Smooth muscle cell of the brain vasculature (primary cell): ENCODE measurements around the gene ANAPC2.
A peak's percentile ranks its signal among the peaks of the same experiment; 100 is the strongest.

Experiments used
- DNase-seq: peaks from one replicate; pipeline ENCODE4 v3.0.0-alpha.2; 2012; ENCODE audit warnings: low read depth, low spot score

The ANAPC2 gene

GRCh38 chr9:137227054-137227852, 38.9 kb upstream of the ANAPC2 start, which contains the start of gene RNF224:
Gene RNF224, plus strand, starts transcription at chr9:137227502. Its CDS starts 834 bp downstream, at chr9:137228336.
- no peak for DNase-seq

GRCh38 chr9:137226338-137227053, 38.1 kb upstream of the ANAPC2 start:
- DNase-seq, result no peak

DNA sequence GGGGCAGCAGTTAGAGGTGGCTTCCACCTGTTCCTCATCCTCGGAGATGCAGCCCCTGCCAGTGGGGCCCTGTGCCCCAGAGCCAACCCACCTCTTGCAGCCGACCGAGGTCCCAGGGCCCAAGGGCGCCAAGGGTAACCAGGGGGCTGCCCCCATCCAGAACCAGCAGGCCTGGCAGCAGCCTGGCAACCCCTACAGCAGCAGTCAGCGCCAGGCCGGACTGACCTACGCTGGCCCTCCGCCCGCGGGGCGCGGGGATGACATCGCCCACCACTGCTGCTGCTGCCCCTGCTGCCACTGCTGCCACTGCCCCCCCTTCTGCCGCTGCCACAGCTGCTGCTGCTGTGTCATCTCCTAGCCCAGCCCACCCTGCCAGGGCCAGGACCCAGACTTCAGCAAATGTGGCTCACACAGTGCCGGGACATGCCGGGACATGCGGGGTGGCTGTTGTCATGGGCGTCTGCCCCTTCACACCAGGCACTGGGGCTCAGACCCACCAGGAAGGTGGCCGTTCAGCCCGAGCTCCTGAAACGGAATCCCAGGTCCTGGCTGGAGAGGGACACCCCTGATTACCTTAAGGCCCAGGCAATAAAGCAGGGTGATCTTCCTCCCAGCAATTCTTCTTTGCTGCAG, 37.5 kb upstream of the ANAPC2 start:
- DNase-seq, result no peak

DNA sequence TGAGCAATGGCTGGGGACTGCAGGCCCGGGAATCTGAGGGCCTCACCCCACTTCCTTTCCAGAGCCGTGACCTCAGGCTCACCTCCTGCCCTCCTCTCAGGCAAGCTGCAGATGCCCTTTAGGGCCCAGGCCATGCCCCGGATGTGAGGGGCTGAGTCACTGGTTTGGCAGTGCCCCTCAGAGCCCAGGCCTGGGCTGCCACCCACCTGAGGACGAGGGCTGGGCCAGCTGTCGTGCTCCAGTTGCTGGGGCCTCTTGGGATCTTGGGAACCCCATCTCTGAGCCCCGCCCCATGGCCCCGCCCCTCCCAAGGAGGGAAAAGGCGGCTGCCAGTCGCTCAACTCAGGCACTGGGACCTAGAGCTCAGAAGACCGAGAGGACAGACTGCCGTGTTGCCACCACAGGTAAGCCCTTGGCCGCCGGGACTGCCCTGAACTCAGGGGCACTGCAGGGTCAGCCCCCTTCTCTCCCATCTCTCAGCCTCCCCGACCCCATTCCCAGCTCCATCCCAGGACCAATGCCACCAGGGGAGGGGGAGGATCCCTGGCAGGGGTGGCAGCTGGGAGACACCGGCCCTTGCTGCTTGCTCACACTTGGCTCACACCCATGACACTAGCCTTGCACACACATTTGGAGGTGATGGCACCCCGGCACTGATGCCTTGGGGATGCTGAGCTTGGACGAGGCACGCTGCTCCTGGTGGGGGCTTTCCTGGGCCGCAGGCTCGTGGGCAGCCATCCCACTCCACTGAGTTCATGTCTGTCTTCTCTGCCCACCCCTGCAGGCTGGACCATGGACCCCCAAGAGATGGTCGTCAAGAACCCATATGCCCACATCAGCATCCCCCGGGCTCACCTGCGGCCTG, 36.7 kb upstream of the ANAPC2 start, which contains the start of gene CYSRT1:
CYSRT1 (plus strand) TSS at position 345 of the 865 bp plus-strand sequence; CDS start at position 793, 448 bp downstream.
- DNase-seq, result no peak

- peak; percentile 95 for DNase-seq
Measured at GRCh38 chr9:137223078-137223970, 35.0 kb upstream of the ANAPC2 start.

- no peak for DNase-seq
Measured at GRCh38 chr9:137222190-137223077, 34.1 kb upstream of the ANAPC2 start, which contains the start of gene RNF208. Gene RNF208, minus strand, starts transcription at chr9:137222240. Its CDS starts 1,028 bp downstream, at chr9:137221212.

GRCh38 chr9:137221506-137222111, 33.2 kb upstream of the ANAPC2 start:
- no peak for DNase-seq

GRCh38 chr9:137221095-137221505, 32.7 kb upstream of the ANAPC2 start:
- DNase-seq, result no peak

DNA sequence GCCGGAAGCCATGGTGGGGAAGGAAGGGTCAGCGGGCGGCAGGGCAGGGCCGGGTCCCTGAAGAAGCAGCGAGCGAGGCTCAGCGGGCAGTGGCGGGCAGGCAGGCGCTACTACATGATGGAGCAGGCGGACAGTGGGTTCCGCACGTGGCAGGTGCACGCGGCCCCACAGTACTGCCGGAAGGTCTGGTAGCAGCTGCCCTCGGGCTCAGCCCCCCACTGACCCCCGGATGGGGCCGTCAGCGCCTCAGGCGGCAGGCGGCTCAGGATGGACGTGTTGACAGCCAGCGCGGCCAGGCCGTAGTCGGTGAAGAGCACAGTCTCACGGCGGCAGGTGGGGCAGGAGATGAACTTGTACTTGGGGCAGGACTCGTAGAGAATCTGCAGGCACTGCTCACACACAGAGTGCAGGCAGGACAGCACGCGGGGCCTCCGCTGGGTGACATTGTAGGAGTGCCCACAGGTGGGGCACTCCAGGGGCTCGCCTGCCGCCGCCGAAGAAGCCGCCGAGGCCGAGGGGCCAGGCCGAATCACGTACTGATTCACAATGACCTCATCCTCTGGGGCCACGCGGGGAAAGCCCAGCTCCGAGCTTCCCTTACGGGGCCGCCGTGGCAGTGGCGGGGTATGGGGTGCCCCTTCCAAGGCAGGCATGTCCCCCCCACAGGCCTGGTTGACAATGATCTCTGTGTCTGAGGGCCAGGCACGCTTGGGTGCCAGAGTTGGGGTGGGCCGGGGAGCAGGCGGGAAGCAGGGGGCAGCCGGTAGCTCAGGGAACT, 32.1 kb upstream of the ANAPC2 start:
- DNase-seq, result no peak

- no peak for DNase-seq
Measured at GRCh38 chr9:137219757-137220316, 31.5 kb upstream of the ANAPC2 start.

- no peak for DNase-seq
Measured at GRCh38 chr9:137218754-137219271, 30.5 kb upstream of the ANAPC2 start.

DNA sequence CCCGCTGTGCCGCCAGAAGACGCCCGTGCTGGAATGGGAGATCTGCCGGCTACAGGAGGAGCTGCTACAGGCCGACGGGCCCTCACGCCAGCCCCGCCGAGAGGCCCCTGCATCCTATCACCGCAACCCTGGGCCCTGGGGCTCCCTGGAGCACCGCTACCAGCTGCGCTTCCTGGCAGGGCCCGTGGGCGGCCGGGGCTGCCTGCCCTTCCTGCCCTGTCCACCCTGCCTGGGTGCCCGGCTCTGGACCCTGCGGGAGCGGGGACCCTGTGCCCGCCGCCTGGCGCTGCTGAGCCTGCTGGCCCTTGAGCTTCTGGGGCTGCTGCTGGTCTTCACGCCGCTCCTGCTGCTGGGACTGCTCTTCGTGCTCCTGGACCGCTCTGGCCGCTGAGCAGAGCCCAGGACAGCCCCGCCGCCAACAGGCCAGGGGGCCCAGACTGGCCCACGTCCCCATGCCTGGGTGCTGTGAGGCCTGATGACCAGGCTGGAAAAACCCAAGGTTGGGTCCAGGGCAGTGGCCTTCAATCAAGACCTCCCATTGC, 29.9 kb upstream of the ANAPC2 start:
- DNase-seq, result no peak

DNA sequence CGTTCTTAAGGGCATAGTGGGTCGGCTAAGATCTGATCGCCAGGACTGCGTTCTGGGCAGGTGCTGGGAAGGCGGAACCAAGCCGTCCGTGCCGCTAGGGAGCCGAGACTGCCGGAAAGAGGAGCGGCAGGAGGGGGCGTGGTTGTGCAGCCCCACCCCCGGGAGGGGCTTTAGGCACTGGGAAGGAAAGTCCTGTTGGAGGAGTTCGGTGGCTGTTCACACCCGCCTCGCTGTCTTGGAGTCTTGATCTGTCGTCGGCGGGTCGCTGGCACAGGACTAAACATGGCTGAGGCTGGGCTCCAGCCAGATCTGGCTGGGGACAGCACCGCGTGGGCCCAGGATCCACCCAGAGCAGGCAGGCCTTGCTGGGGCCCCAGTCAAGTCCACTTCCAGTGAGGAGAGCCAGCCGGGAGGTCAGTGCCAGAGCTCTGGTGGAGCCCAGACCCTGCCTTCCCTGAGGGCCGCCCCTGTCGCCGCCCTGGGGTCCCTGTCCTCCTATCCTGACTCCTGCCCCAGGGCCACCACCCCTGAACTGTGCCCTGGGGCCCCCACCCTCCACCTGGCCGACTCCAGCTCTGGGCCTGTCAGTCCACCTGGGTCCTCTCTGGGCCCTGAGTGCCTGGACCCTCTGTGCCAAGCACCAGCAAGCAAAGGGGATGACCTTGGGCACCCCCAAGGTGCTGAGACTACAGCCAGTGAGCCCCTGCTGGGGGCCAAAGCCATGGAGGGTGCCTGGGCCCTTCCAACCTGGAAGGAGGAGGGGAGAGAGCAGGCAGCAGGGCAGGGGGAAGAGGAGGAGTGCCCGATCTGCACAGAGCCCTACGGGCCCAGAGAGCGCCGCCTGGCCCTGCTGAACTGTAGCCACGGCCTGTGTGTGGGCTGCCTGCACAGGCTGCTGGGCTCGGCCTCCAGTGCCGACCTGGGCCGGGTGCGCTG, 29.2 kb upstream of the ANAPC2 start:
- no peak for DNase-seq

GRCh38 chr9:137216188-137216965, 28.0 kb upstream of the ANAPC2 start:
- DNase-seq, result no peak
